Neural crest cell (in vitro differentiated cells): Measurements from ENCODE around the gene MSH3. TPM values are rescaled to one million over a fixed set of nuclear protein-coding genes. Genes with fewer than 3 reads are reported as not detected.
"Not testable (repeated sequence)": the region's sequence is repeated elsewhere in the genome, so short reads cannot be mapped to it uniquely, and the experiment has no call there.

Source experiments
- DNase-seq: peaks from one replicate; pipeline ENCODE4 v3.0.0; 2021; ENCODE audit warnings: low read depth, mixed read lengths, low spot score
- H3K27ac Mint-ChIP-seq: one replicate; pipeline ENCODE4 v1.8.0; 2021; ENCODE audit warnings: mild to moderate bottlenecking, mixed read lengths; ENCODE audit not compliant: unreplicated experiment
- H3K27me3 Mint-ChIP-seq: 2 replicates; pipeline ENCODE4 v1.8.0; 2021; ENCODE audit warnings: low read depth, mild to moderate bottlenecking, mixed read lengths
- H3K36me3 Mint-ChIP-seq: 2 replicates; pipeline ENCODE4 v1.8.0; 2021; ENCODE audit warnings: low read depth, mild to moderate bottlenecking, mixed read lengths
- H3K4me1 Mint-ChIP-seq: 2 replicates; pipeline ENCODE4 v1.8.0; 2021; ENCODE audit warnings: mixed read lengths
- H3K4me3 Mint-ChIP-seq: one replicate; pipeline ENCODE4 v1.8.0; 2021; ENCODE audit warnings: mild to moderate bottlenecking, mixed read lengths
- H3K9me3 Mint-ChIP-seq: 2 replicates; pipeline ENCODE4 v1.8.0; 2021; ENCODE audit warnings: mixed read lengths
- total RNA-seq: library from RNA; stranded (reverse); gene quantifications from 2 replicates; pipeline ENCODE4 v1.2.1, GENCODE V29; 2021
- TF ChIP-seq, protein P1 (sequence below): fragments of 200-600 bp; sonication (generic); conservative IDR thresholded peaks from 2 replicates; pipeline ENCODE4 v1.5.0; 2021; ENCODE audit warnings: antibody characterized with exemption, mild to moderate bottlenecking

The MSH3 gene
- total RNA-seq, 1 donor from 2014 or later, result 17.9 TPM

DNA sequence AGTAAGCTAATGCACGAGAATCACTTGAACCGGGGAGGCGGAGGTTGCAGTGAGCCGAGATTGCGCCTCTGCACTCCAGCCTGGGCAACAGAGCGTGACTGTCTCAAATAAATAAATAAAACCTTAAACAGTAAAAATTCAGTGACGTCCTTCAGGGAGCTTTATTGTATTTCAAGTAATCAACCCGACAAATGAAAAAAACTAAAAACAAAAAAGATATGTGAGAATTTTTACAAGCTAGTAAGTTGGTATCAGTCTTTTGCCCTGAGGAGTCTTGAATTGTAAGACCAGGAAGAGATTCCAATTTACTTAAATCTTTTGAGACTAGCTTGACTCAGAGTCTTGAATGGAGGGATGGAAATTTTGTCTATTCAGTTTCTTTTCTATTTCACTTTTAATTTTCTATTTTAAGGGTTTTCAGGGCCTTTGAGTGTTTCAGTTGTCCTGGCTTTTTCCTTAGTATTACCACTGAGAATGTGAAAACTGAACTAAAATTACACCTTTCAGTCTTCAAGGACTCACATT lies 126.4 kb downstream of the MSH3 start:
- TF ChIP-seq, protein P1, sequence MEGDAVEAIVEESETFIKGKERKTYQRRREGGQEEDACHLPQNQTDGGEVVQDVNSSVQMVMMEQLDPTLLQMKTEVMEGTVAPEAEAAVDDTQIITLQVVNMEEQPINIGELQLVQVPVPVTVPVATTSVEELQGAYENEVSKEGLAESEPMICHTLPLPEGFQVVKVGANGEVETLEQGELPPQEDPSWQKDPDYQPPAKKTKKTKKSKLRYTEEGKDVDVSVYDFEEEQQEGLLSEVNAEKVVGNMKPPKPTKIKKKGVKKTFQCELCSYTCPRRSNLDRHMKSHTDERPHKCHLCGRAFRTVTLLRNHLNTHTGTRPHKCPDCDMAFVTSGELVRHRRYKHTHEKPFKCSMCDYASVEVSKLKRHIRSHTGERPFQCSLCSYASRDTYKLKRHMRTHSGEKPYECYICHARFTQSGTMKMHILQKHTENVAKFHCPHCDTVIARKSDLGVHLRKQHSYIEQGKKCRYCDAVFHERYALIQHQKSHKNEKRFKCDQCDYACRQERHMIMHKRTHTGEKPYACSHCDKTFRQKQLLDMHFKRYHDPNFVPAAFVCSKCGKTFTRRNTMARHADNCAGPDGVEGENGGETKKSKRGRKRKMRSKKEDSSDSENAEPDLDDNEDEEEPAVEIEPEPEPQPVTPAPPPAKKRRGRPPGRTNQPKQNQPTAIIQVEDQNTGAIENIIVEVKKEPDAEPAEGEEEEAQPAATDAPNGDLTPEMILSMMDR, result no peak
- Mint-ChIP-seq H3K4me3 (no peak overlapping the region), H3K36me3 (peaks cover 7% of the 10 kb centered on the region), H3K27me3 (no peaks in the 10 kb centered on the region), H3K27ac (no peak overlapping the region), H3K4me1 (peaks cover 5% of the 10 kb centered on the region), H3K9me3 (no peaks in the 10 kb centered on the region)
- no peak for DNase-seq

DNA sequence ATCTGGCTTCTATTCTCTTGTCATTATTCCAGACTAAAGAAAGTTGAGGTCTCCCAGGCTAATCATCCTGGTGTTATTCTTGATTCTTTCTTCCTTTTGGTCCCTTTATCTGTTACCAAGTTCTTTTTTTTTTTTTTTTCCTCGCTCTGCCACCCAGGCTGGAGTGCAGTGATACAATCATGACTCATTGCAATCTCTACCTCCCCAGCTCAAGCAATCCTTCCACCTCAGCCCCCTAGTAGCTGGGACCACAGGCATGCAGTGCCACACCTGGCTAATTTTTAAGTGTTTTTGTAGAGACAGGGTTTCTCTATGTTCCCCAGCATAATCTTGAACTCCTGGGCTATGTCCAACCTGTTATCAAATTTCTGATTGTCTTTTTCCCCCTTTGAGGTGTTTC lies 126.9 kb downstream of the MSH3 start:
- Mint-ChIP-seq H3K4me3 (no peak overlapping the region), H3K36me3 (peaks cover 7% of the 10 kb centered on the region), H3K9me3 (no peaks in the 10 kb centered on the region), H3K4me1 (peaks cover 5% of the 10 kb centered on the region), H3K27ac (no peak overlapping the region), H3K27me3 (no peaks in the 10 kb centered on the region)
- TF ChIP-seq, protein P1, result no peak
- no peak for DNase-seq

DNA sequence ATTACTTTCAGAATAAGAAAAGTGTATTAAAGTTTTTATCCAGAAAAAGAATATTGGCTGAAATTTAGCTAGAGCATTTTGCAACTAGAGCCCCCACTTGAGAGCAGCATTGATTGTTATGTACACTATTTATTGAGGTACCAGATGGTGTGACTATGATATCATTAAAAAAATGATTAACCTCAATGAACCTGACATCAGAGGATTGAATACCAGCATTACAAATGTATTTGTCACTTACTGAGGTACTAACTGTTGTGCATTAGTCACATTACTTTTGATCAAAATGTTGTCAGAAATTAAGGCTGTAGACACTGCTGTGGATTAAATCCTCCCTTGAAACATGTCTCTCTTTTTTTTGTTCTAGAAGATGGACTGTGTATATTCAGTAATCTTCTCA lies 128.2 kb downstream of the MSH3 start:
- H3K27me3 Mint-ChIP-seq, result no peaks in the 10 kb centered on the region
- no peak overlapping the region for H3K27ac Mint-ChIP-seq
- no peak for DNase-seq
- TF ChIP-seq, protein P1, result no peak
- no peak overlapping the region for H3K4me3 Mint-ChIP-seq
- peaks cover 7% of the 10 kb centered on the region for H3K36me3 Mint-ChIP-seq
- no peaks in the 10 kb centered on the region for H3K9me3 Mint-ChIP-seq
- H3K4me1 Mint-ChIP-seq, result peaks cover 5% of the 10 kb centered on the region

DNA sequence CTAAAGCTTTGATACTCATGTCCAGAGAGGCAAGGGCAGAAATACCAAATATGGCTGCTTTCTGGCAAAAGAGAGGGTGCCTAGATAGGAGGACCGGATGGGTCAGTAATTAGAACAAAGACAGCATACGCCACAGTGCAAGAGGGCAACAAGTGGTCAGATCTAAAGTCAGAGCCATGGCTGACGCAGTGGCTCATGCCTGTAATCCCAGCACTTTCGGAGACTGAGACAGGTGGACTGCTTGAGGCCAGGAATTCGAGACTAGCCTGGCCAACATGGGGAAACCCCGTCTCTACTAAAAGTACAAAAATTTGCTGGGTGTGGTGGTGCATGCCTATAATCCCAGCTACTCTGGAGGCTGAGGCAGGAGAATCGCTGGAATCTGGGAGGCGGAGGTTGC lies 129.3 kb downstream of the MSH3 start:
- not testable (repeated sequence) for H3K27me3 Mint-ChIP-seq, DNase-seq, H3K27ac Mint-ChIP-seq, H3K9me3 Mint-ChIP-seq, H3K4me1 Mint-ChIP-seq, H3K4me3 Mint-ChIP-seq, H3K36me3 Mint-ChIP-seq

DNA sequence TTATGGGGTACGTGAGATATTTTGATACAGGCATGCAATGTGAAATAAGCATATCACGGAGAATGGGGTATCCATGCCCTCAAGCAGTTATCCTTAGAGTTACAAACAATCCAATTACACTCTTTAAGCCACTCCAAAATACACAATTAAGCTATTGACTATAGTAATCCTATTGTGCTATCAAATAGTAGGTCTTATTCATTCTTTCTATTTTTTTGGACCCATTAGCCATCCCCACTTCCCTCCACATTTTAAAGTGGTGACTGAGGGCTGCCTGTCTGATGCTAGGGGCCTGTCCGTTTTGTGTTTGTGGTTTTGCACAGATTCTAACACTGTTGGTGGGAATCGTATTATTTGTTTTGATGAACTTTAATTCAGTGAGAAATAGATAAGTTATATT lies 130.0 kb downstream of the MSH3 start:
- H3K4me1 Mint-ChIP-seq, result no peaks in the 10 kb centered on the region
- no peak for DNase-seq
- H3K27me3 Mint-ChIP-seq, result no peaks in the 10 kb centered on the region
- peaks cover 7% of the 10 kb centered on the region for H3K36me3 Mint-ChIP-seq
- H3K4me3 Mint-ChIP-seq, result no peak overlapping the region
- no peak overlapping the region for H3K27ac Mint-ChIP-seq
- TF ChIP-seq, protein P1, result no peak
- no peaks in the 10 kb centered on the region for H3K9me3 Mint-ChIP-seq

DNA sequence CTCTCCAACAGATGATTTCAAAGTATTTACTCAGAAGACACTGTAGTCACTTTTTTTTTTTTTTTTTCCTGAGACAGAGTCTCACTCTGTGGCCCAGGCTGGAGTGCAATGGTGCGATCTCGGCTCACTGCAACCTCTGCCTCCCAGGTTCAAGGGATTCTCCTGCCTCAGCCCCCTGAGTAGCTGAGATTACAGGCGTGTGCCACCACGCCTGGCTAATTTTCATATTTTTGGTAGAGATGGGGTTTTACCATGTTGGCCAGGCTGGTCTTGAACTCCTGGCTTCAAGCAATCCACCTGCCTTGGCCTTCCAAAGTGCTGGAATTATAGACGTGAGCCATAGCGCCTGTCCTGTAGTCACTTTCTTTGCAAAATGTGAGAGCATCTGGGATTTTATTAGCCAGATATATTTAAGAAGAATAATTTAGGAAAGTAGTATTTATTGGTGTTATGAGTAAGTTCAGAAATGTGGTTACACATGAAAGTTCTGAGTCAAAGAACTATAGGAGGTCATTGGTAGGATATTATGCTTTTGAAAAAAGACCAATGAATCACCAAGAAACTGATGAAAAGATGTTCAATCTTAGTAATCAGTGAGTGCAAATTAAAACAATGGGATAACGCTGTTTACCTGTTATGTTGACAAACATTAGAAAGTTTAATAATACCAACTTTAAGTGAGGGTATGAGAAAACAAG lies 135.0 kb downstream of the MSH3 start:
- not testable (repeated sequence) for H3K36me3 Mint-ChIP-seq, H3K9me3 Mint-ChIP-seq, DNase-seq, H3K4me1 Mint-ChIP-seq, H3K27ac Mint-ChIP-seq, H3K27me3 Mint-ChIP-seq, H3K4me3 Mint-ChIP-seq
